ENCODE results near the gene LRTM1. TPM values are rescaled to one million over a fixed set of nuclear protein-coding genes. Genes with fewer than 3 reads are reported as not detected.

Gene LRTM1
- total RNA-seq, 1 experiment from 2014 or later = not detected

DNA sequence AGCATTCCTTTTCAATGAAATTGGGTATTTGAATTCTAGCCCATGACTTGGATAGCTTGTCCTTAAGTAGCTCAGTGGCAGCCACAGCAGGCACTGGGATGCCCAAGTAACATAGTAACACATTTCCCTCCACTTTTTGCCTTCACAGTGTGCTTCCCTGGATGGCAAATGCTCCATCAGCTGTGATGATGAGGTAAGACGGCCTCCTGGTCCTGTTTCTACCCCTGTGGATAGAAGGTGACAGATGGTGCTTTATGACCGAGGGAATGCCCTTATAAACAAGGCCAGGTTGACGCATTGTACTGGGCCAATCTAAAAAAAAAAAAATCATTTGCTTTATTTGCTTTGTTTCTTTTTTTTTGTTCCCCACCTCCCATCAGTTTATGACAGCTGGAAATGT lies 41.8 kb upstream of the LRTM1 start:
- Histone ChIP-seq H3K23ac (ENCODE audit: insufficient read length, low read depth, low read length) (no peak overlapping the region), H3K27me3 (ENCODE audit: insufficient read depth, low read length) (no peaks in the 10 kb centered on the region), H4K8ac (replicated peaks; ENCODE audit: insufficient read length, low read depth, low read length) (no peak overlapping the region), H3K18ac (ENCODE audit: insufficient read length, low read depth, low read length) (no peak overlapping the region), H2AK5ac (ENCODE audit: insufficient read length, low read length) (no peak overlapping the region), H2AFZ (ENCODE audit: low read length) (no peak overlapping the region), H3K14ac (ENCODE audit: insufficient read depth, low read length) (no peak overlapping the region), H3K79me1 (ENCODE audit: insufficient read depth, low read depth, low read length, poor library complexity, severe bottlenecking) (no peaks in the 10 kb centered on the region), H3K27ac (ENCODE audit: insufficient read length, low read depth, low read length) (no peak overlapping the region), H3K56ac (ENCODE audit: insufficient read length, low read depth, low read length) (no peak overlapping the region), H4K91ac (ENCODE audit: insufficient read length, low read depth, low read length) (no peak overlapping the region), H3K9ac (ENCODE audit: extremely low read depth, insufficient read length, low read length) (no peak overlapping the region), H3K4me2 (ENCODE audit: insufficient read depth, insufficient read length, low read length) (no peak overlapping the region), H3T11ph (ENCODE audit: low read length) (no peak overlapping the region), H3K9me3 (ENCODE audit: control insufficient read depth, low read depth, low read length) (no peaks in the 10 kb centered on the region), H2BK120ac (ENCODE audit: low read depth, low read length, poor library complexity, severe bottlenecking) (no peak overlapping the region), H2BK20ac (ENCODE audit: low read depth, low read length, poor library complexity, severe bottlenecking) (no peak overlapping the region), H4K20me1 (ENCODE audit: control insufficient read depth, insufficient read depth, insufficient read length) (no peaks in the 10 kb centered on the region), H4K5ac (ENCODE audit: insufficient read length, low read depth, low read length) (no peak overlapping the region), H3K79me2 (ENCODE audit: insufficient read depth, low read length) (no peaks in the 10 kb centered on the region), H3K4me1 (ENCODE audit: insufficient read depth, low read length) (no peaks in the 10 kb centered on the region), H2BK12ac (ENCODE audit: insufficient read length, low read depth, low read length) (no peak overlapping the region), H2BK5ac (ENCODE audit: insufficient read length, low read length) (no peak overlapping the region), H3K4ac (ENCODE audit: low read depth, low read length) (no peak overlapping the region), H3K23me2 (ENCODE audit: insufficient read length, low read depth, low read length, poor library complexity, severe bottlenecking) (no peaks in the 10 kb centered on the region), H2BK15ac (ENCODE audit: low read depth, low read length) (no peak overlapping the region)
- Mint-ChIP-seq H3K4me1 (peaks cover 18 to 19% of the 10 kb centered on the region in 2 experiments), H3K27me3 (ENCODE audit: low read depth) (no peaks in the 10 kb centered on the region; the same call in none of the 2 replicates), H3K4me3 (no peak overlapping the region), H3K36me3 (ENCODE audit: insufficient read depth in 1 of 3, low read depth in 3 of 3) (no peaks in the 10 kb centered on the region), H3K9me3 (no peaks in the 10 kb centered on the region), H3K27ac (no peak overlapping the region)
- TF ChIP-seq, protein P1, sequence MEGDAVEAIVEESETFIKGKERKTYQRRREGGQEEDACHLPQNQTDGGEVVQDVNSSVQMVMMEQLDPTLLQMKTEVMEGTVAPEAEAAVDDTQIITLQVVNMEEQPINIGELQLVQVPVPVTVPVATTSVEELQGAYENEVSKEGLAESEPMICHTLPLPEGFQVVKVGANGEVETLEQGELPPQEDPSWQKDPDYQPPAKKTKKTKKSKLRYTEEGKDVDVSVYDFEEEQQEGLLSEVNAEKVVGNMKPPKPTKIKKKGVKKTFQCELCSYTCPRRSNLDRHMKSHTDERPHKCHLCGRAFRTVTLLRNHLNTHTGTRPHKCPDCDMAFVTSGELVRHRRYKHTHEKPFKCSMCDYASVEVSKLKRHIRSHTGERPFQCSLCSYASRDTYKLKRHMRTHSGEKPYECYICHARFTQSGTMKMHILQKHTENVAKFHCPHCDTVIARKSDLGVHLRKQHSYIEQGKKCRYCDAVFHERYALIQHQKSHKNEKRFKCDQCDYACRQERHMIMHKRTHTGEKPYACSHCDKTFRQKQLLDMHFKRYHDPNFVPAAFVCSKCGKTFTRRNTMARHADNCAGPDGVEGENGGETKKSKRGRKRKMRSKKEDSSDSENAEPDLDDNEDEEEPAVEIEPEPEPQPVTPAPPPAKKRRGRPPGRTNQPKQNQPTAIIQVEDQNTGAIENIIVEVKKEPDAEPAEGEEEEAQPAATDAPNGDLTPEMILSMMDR (conservative IDR thresholded peaks at IDR 0.05) = no peak
- no CpG with 5 or more reads among the region's 3 CpGs for WGBS (ENCODE audit: extremely low coverage, insufficient read length, low lambda C conversion rate)
- DNase-seq = no peak

Data from H9 (cell line).